PC-9 (cell line): ENCODE measurements around the gene TIGD6.

Experiments
- EZH2 ChIP-seq: fragments of 200-600 bp; sonication (generic); IDR thresholded peaks from 2 replicates; pipeline ENCODE4 v1.8.0; 2017; ENCODE audit warnings: antibody characterized with exemption, low read depth
- TF ChIP-seq, protein P1 (sequence below): fragments of 200-600 bp; sonication (generic); conservative IDR thresholded peaks from 2 replicates; pipeline ENCODE4 v1.6.1; 2017; ENCODE audit warnings: mixed run types, antibody characterized with exemption, mild to moderate bottlenecking, moderate library complexity

DNA sequence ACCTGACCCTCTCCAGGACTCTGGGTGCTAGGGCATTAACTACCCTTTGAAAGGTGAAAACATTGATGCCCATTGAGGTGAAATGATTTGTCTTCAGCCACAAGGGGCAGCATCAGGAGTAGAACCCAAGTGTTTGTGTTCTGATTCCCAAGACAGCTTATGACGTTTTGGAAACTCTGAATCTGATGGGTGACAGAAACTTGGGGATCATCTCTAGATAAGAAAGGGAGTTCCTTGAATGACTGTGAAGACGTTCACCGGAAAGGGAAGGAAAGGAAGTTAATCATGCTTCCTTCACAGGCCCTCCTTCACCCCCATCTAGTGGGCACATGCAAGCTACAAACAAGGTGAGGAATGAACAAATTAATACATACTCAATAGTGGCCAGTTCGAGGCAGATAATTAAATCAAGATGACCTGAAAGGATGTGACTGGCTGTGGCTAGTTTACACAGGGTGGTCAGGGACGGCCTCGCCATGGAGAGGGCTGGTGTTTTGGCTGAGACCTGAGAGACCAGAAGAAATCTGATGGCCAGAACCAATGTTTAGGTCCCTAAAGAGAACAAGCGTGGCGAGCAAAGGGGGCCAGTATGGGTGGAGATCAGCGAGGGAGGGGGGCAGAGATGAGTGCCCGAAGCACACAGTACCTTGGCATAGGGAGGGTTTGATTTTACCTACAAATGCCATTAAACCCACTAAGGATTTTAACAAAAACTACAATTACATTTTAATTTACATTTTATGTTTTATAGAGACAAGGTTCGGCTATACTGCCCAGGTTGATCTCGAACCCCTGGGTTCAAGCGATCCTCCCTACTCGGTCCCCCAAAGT, 40.8 kb downstream of the TIGD6 start:
- TF ChIP-seq, protein P1, sequence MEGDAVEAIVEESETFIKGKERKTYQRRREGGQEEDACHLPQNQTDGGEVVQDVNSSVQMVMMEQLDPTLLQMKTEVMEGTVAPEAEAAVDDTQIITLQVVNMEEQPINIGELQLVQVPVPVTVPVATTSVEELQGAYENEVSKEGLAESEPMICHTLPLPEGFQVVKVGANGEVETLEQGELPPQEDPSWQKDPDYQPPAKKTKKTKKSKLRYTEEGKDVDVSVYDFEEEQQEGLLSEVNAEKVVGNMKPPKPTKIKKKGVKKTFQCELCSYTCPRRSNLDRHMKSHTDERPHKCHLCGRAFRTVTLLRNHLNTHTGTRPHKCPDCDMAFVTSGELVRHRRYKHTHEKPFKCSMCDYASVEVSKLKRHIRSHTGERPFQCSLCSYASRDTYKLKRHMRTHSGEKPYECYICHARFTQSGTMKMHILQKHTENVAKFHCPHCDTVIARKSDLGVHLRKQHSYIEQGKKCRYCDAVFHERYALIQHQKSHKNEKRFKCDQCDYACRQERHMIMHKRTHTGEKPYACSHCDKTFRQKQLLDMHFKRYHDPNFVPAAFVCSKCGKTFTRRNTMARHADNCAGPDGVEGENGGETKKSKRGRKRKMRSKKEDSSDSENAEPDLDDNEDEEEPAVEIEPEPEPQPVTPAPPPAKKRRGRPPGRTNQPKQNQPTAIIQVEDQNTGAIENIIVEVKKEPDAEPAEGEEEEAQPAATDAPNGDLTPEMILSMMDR, result peak; percentile 68
- no peak for TF ChIP-seq EZH2
